ENCODE data around the gene FRMPD2.
"Not testable (repeated sequence)": the region's sequence is repeated elsewhere in the genome, so short reads cannot be mapped to it uniquely, and the experiment has no call there.

The FRMPD2 gene

DNA sequence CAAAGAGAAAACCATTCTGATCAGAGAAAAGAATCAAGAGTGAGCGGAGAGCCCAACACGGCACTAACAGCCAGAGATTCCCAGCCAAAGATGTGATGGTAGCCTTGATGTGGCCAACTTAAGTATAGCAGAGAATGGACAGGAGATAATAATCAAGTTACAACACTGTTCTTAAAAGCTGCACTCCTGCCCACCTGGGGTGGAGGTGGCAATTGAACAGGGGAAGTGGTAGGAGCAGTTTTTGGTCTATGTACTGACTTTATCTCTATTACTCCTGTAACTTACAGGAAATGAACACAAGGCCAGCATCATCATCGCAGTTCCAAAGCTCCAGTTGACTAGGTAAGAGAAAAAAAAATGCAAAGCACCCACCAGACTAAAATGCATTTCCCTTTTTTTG lies 164.2 kb downstream of the FRMPD2 start:
- not testable (repeated sequence) for H3K9ac ChIP-seq (ENCODE audit: low read length); H3F3A ChIP-seq (ENCODE audit: insufficient read depth, low read length); H3K27ac ChIP-seq (ENCODE audit: low read depth, low read length, poor library complexity, severe bottlenecking); H2AFZ ChIP-seq (ENCODE audit: low read length); H3K4me1 ChIP-seq (ENCODE audit: insufficient read depth, low read length, severe bottlenecking); H3K27me3 ChIP-seq (ENCODE audit: insufficient read depth, low read length); H3K4me2 ChIP-seq (ENCODE audit: low read length); H4K20me1 ChIP-seq (ENCODE audit: insufficient read depth, low read length); H3K36me3 ChIP-seq (ENCODE audit: insufficient read depth, low read length); H3K9me2 ChIP-seq (ENCODE audit: low read depth, low read length); H3K79me2 ChIP-seq (ENCODE audit: insufficient read depth, low read length); H3K4me3 ChIP-seq (ENCODE audit: low read depth, low read length, poor library complexity, severe bottlenecking); H3K9me3 ChIP-seq (ENCODE audit: low read length)
